Prostate gland (tissue), 2 donors: ENCODE data around the gene ALDH1B1.

ENCODE experiments used
- CTCF ChIP-seq, 4 experiments: fragments of 200-600 bp in 2 of 4; fragments of 450-650 bp in 2 of 4; sonication (generic) in 2 of 4; IDR thresholded peaks; 1 replicate in 3 of 4; 2 replicates in 1 of 4; pipeline ENCODE4 v1.5.1; 2016 to 2019; ENCODE audit warnings: antibody characterized with exemption in 4 of 4, mild to moderate bottlenecking in 2 of 4, moderate library complexity in 2 of 4
- POLR2A ChIP-seq: fragments of 450-650 bp; IDR thresholded peaks from one replicate; pipeline ENCODE4 v1.6.1; 2016; ENCODE audit warnings: antibody characterized with exemption, mild to moderate bottlenecking
- POLR2AphosphoS5 ChIP-seq: sonication (generic); formaldehyde crosslinking; IDR thresholded peaks from one replicate; pipeline ENCODE4 v1.6.1; 2017; ENCODE audit warnings: antibody characterized with exemption

GRCh38 chr9:38389313-38389712 lies 3.2 kb upstream of the ALDH1B1 start:
- no peak for TF ChIP-seq POLR2A
- no peak for TF ChIP-seq CTCF (IDR thresholded peaks at IDR 0.05)
- no peak for TF ChIP-seq POLR2AphosphoS5
